MM.1S (cell line): ENCODE measurements around the gene SLC26A4.

Experiments used
- CTCF ChIP-seq: fragments of 300-600 bp; sonication (generic); IDR thresholded peaks from 2 replicates; pipeline ENCODE4 v1.5.1; 2016; ENCODE audit warnings: antibody characterized with exemption, low read length, mixed read lengths
- EZH2 ChIP-seq: fragments of 300-600 bp; sonication (generic); optimal IDR thresholded peaks from 2 replicates; pipeline ENCODE3; 2017; ENCODE audit warnings: low read depth, mild to moderate bottlenecking, antibody characterized with exemption, low read length, mixed read lengths

DNA sequence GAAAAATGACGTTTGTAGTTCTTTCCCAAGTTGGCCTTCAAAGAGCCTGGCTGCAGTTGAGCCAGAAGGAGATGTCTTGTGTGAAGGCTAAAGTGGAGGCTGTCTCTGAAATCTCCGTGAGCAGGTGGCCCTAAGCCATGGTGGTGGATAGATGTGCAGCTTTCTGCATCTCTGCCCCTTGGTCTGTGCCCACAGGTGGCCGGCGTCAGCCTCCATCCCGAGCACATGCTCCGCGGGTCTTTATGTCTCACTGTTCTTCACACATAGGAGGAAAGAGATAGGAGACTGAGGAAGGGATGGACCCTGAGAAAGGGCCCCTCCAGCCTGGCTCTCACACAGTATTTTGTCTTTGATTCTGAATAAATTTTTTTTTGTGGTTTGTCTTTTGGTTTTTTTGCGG, 30.3 kb upstream of the SLC26A4 start:
- TF ChIP-seq CTCF (no peak), EZH2 (no peak)
